Left renal cortex interstitium (tissue), 4 donors: ENCODE results near the gene ADAMTS19. TPM values are rescaled to one million over a fixed set of nuclear protein-coding genes. Genes with fewer than 3 reads are reported as not detected.
"Not testable (repeated sequence)": the region's sequence is repeated elsewhere in the genome, so short reads cannot be mapped to it uniquely, and the experiment has no call there.

Experiments
- DNase-seq, 4 donors: peaks; one replicate each; pipeline ENCODE4 v3.0.0-alpha.2; 2013; ENCODE audit warnings: low read depth in 4 of 4, low spot score in 2 of 4, missing footprints in 1 of 4
- polyA plus RNA-seq, 4 donors: library from polyadenylated mRNA; unstranded; fragments of 120-200 nt; gene quantifications; one replicate each; pipeline ENCODE4 v1.2.1, GENCODE V29; 2013; ENCODE audit not compliant: insufficient read length in 4 of 4

ADAMTS19 gene
- polyA plus RNA-seq, 4 donors, result 4.0 to 6.6 (median 6.2) TPM

DNA sequence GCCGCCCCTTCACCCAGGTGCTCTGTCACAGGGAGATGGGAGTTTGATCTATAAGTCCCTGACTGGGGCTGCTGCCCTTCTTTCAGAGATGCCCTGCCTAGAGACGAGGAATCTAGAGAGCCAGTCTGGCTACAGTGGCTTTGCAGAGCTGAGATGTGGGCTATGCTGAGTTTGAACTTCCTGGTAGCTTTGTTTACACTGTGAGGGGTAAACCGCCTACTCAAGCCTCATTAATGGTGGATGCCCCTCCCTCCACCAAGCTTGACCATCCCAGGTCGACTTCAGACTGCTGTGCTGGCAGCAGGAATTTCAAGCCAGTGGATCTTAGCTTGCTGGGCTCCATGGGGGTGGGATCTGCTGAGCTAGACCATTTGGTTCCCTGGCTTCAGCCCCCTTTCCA lies 124.4 kb downstream of the ADAMTS19 start:
- not testable (repeated sequence) for DNase-seq

GRCh38 chr5:129591508-129592160 lies 131.5 kb downstream of the ADAMTS19 start:
- no peak for DNase-seq

- DNase-seq, result no peak
Observed at GRCh38 chr5:129593525-129593924, 133.4 kb downstream of the ADAMTS19 start.

GRCh38 chr5:129601576-129601975 lies 141.5 kb downstream of the ADAMTS19 start:
- no peak for DNase-seq

DNA sequence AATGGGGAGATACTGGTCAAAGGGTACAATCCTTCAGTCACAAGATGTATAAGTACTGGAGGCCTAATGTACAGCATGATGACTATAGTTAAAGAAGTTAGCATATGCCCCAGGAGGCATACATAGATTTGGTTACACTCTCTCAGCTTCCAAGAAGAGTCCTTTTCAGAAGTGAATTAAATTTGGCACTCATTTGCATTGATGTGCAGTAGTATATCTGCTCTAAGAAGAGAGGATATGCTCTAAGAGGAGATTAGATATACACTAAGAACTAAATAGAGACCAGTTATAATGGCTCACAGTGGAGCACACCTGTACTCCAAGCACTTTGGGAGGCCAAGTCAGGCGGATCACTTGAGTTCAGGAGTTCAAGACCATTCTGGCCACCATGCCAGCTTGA lies 148.3 kb downstream of the ADAMTS19 start:
- no peak for DNase-seq

DNA sequence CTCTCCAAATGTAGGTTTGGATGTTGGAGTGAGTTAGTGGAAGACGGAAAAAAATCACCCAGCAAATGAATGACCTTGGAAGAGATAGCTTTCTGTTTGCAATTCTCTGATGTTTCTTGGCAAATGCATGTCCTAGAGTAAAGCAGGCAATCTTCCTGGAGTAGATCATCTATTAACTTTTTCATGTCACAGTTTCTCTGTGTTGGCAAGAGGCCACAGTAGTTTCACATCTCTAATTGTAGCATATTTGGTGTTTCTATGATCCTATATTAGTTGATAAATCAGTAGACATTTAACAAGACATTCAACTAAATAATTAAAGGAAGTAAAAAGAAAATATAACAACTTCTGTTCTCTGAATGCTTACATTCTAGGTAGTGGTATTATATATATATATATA lies 149.6 kb downstream of the ADAMTS19 start:
- no peak for DNase-seq

- no peak for DNase-seq
Observed at GRCh38 chr5:129616517-129616916, 156.4 kb downstream of the ADAMTS19 start.

GRCh38 chr5:129617206-129617605 lies 157.1 kb downstream of the ADAMTS19 start:
- DNase-seq, result no peak

DNA sequence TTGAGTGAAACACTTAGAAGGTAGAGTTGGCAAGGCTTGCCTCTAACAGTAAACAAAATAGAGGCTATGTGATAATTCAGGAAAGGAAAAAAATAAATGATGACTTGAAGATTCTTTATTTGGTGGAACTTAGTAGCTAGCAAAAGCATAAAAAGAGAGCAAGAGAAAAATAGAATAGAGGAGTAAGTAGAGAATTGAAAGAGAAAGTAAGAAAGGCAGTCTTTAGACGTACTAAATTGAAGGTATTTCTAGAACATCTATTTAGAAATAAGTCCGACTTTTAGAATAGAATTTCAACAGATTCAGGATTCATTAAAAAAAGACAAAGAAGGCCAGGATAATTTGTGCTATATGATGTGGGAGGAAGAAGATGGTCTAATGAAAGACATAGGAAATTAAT lies 159.7 kb downstream of the ADAMTS19 start:
- DNase-seq, result no peak

DNA sequence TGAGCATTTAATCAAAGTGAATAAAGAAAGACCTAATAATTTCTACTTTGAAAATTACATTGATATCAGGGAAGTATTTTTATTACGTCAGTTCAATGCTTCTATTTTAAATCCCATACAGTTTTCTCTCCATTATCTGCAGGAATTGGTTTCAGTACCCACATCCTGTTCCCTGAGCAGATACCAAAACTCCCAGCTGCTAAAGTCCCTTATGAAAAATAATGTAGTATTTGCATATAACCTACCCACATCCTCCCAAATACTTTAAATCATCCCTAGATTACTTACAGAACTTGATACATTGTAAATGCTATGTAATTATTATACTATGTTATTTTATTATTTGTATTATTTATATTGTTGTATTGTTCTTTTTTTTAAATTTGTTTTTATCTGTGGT lies 162.4 kb downstream of the ADAMTS19 start:
- DNase-seq, result no peak

DNA sequence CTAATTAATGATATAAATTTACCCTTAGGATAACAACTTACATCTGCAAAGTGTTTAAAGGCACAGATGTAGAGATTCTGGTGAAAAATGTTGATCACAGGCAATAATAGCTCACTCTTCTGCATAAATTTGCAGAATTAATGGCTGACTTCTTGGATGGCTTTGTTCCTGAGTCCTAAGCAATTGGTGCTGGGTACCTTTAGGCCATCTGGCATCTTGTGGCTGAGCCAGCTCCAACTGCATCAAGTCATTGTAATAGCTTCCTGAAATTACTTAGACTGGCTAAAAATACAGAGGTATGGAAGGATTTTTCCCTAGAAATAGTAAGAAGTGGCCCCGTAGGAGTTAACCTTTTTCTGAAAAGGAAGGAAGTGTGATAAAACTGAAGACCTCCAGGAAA lies 169.5 kb downstream of the ADAMTS19 start:
- no peak for DNase-seq

DNA sequence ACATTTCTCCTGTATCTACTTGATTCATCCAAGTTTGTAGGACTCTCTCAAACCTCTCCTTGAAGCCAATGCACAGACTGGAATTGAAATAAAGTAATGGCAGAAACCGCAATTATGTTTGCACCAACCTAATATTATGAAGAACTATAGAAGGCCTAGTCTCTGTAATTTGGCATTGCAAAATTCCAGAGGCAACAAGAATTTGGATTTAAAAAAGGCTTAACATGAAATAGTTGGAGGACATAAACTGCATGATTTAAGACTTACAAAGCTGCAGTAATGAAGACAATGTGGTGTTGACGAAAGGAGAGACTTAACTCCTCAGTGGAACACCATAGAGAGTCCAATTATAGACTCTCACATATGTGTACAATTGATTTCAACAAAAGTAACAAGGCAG lies 170.0 kb downstream of the ADAMTS19 start:
- DNase-seq, result no peak

GRCh38 chr5:129631961-129632360 lies 171.9 kb downstream of the ADAMTS19 start:
- DNase-seq, result no peak

DNA sequence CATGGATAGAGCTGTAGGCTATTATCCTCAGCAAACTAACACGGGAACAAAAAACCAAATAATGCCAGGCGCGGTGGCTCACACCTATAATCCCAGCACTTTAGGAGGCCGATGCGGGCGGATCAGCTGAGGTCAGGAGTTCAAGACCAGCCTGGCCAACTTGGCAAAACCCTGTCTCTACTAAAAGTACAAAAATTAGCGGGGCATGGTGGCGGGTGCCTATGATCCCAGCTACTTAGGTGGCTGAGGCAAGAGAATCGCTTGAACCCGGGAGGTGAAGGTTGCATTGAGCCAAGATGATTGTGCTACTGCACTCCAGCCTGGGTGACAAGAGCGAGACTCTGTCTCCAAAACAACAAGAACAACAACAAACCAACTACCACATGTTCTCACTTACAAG lies 177.4 kb downstream of the ADAMTS19 start:
- not testable (repeated sequence) for DNase-seq

DNA sequence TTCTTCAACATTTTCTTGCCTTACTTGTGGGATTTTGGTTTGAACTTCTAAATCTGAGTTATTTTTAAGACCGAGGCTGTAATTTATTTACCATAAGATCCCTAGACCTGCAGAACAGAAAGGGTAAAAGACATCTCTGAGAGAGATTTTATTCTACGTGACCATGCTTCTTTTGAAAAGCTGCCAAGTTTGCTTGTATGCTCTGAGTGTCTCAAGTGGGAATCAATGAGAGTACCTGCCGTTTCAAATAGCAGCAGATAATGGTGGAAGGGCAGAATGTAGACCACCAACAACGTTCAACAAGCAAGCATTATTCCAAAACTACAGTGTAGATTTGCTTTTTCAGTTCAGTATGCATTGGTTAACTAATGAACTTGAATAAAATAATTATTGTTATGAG lies 179.2 kb downstream of the ADAMTS19 start:
- no peak for DNase-seq

DNA sequence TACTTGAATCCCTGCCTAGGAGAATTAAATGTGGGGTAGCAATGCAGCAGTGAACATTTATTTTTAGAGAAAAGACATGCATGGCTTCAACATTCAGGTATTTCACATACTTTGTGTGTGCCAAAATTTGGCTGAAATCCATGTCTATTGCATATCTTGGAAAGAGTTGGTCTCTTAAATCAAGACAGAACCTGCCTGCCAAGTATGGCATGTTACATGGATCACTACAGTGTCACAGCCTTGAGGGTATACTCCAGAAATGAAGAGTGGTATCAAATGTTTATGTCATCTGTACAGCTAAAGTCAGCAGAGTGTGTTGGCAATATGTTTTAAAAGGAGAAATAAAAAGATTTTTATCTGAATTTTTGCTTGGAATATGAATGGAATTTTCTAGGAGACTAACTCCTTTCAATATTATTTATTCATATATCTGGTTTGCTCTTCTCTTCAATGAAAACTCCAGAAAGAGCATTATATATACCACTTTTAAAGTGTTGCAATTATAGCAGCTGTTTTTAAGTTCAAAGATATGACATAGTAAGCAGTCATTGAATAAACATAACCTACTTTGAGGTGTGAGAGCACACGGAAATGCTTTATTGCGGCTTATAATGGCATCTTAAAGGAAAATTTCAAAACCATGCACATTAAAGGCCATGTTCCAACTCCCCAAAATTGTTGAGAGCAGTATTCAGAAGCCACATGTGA lies 192.4 kb downstream of the ADAMTS19 start:
- DNase-seq, result no peak

DNA sequence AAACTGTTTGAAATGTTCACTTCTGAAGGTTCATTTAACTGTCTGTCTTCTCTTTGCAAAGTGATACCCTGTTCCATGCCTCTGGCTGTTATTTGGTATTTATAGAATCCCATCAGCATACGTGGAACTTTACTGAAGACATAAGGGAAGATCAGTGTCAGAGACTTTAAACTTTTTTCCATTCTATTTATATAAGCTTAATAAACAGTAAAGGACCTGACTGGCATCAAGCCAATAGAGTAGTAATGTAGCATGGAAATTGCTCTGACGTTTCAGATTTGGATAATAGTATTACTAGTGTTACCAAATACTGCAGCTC lies 192.9 kb downstream of the ADAMTS19 start:
- no peak for DNase-seq

DNA sequence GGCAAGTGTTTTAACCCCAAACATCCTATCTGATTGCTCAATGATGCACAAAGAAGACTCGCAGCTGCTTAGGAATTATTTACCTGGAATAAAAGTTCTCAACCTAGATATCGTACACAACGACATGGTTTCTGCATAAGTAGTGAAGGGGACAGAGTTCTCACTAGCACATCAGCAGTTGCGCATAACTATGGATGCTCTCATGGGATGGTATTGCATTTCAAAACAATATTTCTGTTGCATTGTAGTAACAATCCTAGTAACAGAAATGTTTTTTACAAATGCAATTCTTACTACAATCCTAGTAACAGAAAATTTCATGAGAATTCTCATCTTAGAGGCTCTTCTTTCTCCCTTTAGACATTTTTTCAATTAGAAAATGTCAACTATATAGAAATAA lies 193.3 kb downstream of the ADAMTS19 start:
- no peak for DNase-seq

- no peak for DNase-seq
Observed at GRCh38 chr5:129656952-129657351, 196.9 kb downstream of the ADAMTS19 start.

DNA sequence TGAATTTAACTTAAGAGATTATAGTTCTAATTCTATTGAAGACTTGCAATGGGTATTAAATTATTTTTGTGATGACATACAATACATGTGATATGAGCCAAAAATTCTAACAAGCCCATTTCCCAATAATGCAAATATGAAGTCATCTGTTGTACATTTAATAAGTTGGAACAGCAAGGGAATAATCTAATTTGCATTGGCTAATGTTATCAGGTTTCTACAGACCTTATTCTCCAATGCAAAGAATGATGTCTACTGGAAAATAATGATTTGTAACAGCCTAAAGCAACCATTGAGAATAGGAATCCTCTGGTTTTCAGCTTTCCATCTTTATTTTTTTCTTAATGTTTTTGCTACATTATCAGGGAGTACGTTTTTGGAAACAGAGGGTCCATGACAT lies 198.7 kb downstream of the ADAMTS19 start:
- DNase-seq, result no peak

DNA sequence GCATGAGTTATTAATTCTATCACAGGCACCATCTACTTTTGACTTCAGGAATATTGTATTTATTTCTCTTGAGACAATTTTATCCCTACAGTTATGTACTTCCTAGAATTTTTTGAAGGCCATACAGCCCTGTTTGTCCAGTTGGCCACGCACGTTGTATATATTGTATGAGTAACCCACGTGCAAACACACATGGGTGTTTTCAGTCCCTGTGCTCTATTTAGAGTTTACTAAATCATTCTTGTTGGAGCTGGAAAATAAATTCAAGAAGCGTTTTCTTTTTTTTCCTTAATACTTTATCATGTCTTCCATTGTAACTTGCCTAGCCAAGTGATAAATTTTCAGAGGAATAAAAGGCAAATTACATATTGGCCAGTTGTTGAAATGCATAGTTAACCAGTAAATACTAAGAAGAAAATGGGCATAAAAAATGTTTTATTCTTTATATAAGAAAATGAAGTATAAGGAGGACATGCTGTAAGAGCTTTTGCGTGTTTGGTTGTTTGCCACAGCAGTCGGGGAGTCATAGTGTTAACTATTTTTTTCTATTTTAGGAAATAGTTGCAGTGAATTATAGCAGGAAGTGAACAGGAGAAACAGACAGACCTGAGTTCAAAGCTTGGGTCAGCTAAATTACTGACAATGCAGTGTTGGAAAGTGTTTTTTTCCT lies 201.4 kb downstream of the ADAMTS19 start:
- no peak for DNase-seq

DNA sequence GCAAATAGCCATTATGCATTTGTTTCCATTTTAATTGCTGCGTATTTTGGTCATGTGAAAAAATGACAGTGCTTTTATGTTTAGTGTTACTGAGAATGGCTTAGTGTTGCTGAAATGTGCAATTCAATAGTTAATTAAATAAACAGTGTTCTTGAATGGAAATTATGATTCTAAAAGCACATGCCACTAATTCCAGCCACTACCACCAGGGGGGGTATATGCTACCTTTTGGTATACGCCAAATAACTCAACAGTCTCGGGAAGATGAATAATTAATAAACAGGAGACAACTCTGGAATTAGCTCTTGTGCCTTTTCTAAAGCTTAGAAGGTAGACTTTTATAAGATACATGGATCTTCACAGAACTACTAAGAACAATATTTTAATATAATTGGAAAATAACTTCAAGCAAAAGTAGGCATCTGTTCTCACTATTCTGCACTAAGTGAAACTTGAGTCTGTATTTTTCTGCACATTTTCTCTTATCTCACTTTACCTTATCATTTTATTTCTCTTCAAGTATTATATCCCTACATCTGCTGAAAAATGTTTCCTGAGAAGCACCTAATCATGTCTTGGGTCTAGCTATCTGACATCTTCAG lies 204.3 kb downstream of the ADAMTS19 start:
- no peak for DNase-seq
